ENCODE measurements around the gene PTX4.
"Not testable (repeated sequence)": the region's sequence is repeated elsewhere in the genome, so short reads cannot be mapped to it uniquely, and the experiment has no call there.

PTX4 gene

DNA sequence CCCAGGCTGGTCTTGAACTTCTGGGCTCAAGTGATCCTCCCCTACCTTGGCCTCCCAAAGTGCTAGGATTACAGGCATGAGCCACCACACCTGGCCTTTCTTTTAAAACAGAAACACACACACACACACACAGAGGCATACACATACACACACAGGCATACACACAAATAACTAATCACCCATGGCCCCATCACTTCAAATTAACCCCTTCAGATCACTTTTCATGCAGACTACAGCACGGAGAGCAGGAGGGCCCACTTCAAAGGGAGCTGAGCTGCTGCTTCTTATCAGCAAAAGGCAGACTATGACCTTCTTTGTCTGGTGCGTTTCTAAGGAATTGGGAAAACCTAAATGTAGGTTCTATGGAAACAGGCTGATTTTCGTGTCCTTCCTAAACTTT, 15.8 kb downstream of the PTX4 start:
- H3K4me3 ChIP-seq (ENCODE audit: control insufficient read depth, low read depth, low read length): no peak overlapping the region
- TF ChIP-seq, protein P1, sequence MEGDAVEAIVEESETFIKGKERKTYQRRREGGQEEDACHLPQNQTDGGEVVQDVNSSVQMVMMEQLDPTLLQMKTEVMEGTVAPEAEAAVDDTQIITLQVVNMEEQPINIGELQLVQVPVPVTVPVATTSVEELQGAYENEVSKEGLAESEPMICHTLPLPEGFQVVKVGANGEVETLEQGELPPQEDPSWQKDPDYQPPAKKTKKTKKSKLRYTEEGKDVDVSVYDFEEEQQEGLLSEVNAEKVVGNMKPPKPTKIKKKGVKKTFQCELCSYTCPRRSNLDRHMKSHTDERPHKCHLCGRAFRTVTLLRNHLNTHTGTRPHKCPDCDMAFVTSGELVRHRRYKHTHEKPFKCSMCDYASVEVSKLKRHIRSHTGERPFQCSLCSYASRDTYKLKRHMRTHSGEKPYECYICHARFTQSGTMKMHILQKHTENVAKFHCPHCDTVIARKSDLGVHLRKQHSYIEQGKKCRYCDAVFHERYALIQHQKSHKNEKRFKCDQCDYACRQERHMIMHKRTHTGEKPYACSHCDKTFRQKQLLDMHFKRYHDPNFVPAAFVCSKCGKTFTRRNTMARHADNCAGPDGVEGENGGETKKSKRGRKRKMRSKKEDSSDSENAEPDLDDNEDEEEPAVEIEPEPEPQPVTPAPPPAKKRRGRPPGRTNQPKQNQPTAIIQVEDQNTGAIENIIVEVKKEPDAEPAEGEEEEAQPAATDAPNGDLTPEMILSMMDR (conservative IDR thresholded peaks at IDR 0.05; ENCODE audit: control insufficient read depth, insufficient read depth, low read depth, low read length): no peak
- DNase-seq (ENCODE audit: low read depth): no peak

DNA sequence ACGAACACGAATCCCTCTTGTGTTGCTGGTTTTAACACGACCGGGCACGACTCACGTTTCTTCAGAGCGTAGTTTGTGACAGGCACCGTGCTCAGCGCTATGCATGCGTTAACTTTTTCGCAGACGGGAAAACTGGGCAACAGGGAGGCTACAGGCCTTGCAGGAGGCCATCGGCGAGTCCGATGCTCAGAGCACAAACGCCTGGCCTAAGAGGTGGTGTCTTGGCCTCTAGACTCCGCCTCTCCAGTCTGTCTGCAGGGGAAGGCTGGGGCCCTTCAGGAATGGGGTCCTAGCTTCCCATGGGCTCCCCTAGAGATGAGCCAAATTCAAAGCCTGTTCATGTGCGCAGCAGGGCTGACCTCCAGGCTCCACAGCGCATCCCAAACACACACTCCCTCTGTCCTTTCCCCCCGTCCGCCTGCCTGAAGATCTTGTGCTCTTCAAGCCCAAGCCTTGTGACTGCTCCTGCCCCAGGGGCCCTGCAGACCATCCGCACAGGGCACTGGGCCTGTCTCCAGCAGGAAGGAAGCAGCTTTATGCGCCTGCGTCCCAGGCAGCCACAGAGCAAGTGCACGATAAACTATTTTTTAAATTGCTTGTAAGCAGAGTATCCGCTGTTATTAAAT, 17.1 kb downstream of the PTX4 start:
- TF ChIP-seq, protein P1 (conservative IDR thresholded peaks at IDR 0.05; ENCODE audit: control insufficient read depth, insufficient read depth, low read depth, low read length): no peak
- no peak for DNase-seq (ENCODE audit: low read depth)
- H3K4me3 ChIP-seq (ENCODE audit: control insufficient read depth, low read depth, low read length): no peak overlapping the region

DNA sequence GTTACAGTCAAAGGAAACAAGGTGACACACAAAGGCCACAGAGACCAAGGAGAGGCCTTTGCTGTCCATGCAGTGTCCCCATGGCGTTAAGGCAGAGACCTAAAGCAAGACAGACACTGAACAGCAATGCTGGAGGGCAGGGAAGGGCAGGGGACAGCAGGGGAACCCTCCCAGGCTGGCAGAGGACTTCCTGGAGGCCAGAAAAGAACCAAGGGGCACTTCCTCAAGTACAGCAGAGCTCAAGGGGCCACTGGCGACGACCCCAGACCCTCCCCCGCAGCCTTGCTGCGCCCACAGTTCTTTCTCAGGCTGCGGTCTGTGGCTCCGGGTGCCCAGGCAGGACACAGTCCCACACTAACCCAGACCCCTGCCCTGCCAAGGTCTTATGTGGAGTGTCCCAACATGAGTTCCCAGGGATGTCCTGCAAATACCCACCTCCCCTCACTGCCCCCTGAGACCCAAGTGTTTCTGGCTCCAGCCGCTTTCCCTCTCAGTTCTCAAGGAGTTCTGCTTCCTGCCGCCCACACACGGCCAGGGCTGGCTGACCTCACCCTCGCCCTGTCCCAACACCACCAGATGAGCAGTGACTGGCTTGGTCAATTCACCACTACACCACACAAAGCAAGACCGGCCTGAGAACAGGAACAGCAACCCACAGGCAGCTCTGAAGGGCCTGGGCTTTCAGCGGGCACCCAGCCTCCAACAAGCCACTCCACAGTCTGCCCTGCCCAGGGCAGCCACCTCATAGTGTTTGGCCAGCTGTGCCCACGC, 18.1 kb downstream of the PTX4 start:
- TF ChIP-seq, protein P1 (conservative IDR thresholded peaks at IDR 0.05; ENCODE audit: control insufficient read depth, insufficient read depth, low read depth, low read length): no peak
- H3K4me3 ChIP-seq (ENCODE audit: control insufficient read depth, low read depth, low read length): no peak overlapping the region
- DNase-seq (ENCODE audit: low read depth): peak; percentile 80

DNA sequence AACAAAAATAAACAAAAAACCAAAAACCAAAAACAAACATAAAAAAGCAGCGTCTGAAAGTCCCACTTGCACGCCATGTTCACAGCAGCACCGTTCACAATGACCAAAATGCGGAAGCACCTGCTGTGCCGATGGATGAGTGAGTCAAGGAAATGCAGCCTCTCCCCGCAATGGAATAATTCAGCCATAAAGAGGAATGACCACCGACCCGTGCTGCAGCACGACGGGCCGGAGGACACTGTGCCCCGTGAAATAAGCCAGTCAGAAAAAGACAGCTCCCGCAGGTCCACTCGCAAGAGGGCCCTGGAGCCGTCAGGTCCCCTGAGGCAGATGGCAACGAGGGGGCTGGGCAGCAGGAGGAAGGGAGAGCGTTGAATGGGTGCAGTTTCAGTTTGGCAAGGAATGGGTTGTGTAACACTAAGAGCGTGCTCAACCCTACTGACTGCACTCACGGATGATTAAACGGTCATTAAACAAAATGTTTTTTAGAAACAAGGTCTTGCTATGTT, 19.0 kb downstream of the PTX4 start:
- peak; percentile 35 for DNase-seq (ENCODE audit: low read depth)
- TF ChIP-seq, protein P1 (conservative IDR thresholded peaks at IDR 0.05; ENCODE audit: control insufficient read depth, insufficient read depth, low read depth, low read length): no peak
- H3K4me3 ChIP-seq (ENCODE audit: control insufficient read depth, low read depth, low read length): no peak overlapping the region

DNA sequence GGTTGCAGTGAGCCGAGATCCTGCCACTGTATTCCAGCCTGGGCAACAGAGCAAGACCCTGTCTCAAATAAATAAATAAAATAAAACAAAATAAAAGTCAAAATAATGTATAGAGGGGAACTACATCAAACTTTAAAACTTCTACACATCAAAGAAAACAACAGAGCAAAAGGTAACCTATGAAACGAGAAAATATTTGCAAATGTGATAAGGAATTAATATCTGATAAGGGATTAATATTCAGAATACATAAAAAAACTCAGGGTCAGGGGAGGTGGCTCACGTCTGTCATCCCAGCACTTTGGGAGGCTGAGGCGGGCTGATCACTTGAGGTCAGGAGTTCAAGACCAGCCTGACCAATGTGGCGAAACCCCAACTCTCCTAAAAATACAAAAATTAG, 19.6 kb downstream of the PTX4 start:
- not testable (repeated sequence) for H3K4me3 ChIP-seq (ENCODE audit: control insufficient read depth, low read depth, low read length); DNase-seq (ENCODE audit: low read depth)

DNA sequence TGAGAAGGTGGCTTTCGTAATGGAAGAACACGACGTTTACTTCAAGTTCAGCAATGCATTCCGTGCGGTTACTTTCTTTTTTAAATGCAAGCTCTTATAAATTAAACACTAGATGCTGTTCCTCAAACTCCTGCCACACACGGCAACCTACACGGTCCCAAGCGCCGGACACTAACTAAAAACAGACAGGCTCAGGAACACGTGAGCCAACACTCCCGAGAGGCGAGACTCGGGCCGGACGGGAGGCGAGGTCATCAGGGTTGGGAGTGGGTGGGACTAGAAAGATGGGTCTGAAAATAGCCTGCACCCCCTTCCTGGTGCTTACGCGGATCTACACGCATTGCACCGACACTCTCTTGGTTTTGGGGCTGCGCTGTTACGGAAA, 20.3 kb downstream of the PTX4 start:
- DNase-seq (ENCODE audit: low read depth): peak; percentile 51
- H3K4me3 ChIP-seq (ENCODE audit: control insufficient read depth, low read depth, low read length): peak overlapping the region; percentile 13
- TF ChIP-seq, protein P1 (conservative IDR thresholded peaks at IDR 0.05; ENCODE audit: control insufficient read depth, insufficient read depth, low read depth, low read length): no peak

DNA sequence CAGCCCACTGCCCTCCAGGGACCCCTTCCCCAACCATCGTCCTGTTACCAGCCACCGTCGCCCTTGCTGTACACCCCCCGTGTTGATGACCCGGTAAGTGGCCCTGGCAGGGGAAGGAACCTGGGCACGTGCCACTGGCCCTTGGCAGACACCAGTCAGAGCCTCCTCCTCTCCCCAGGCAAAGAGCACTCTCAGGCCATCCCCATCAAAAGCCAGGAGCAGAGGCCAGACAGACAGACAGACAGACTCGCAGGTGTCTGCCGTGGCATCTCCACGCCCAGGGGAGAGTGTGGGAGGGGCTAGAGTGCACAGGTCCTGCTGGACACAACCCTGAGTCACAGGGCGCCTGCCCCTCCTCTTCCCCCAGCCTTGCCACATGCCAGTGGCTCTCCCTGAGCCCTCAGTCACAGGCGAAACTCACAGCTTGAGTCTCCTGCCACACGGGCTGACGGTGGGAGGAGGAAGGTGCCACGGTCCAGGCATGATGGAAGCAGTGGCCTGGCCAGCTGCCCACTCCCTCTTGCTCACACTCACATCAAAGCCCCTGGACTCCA, 21.7 kb downstream of the PTX4 start:
- no peak for DNase-seq (ENCODE audit: low read depth)
- no peak overlapping the region for H3K4me3 ChIP-seq (ENCODE audit: control insufficient read depth, low read depth, low read length)
- TF ChIP-seq, protein P1 (conservative IDR thresholded peaks at IDR 0.05; ENCODE audit: control insufficient read depth, insufficient read depth, low read depth, low read length): no peak

All from fibroblast of mammary gland (primary cell).